Ecto neural progenitor cell (in vitro differentiated cells): ENCODE results near the gene CD300H.
"Not testable (repeated sequence)": the region's sequence is repeated elsewhere in the genome, so short reads cannot be mapped to it uniquely, and the experiment has no call there.

ENCODE experiments used
- DNase-seq: peaks from one replicate; pipeline ENCODE4 v3.0.0-alpha.2; 2018; ENCODE audit warnings: low spot score

CD300H gene

GRCh38 chr17:74584292-74585060 is 17.2 kb upstream of the CD300H start:
- no peak for DNase-seq

- DNase-seq: no peak
Measured at GRCh38 chr17:74582633-74583032, 15.3 kb upstream of the CD300H start.

GRCh38 chr17:74579900-74580299 is 12.6 kb upstream of the CD300H start:
- no peak for DNase-seq

- DNase-seq: no peak
Measured at GRCh38 chr17:74578979-74579378, 11.7 kb upstream of the CD300H start.

GRCh38 chr17:74574489-74575142 is 7.3 kb upstream of the CD300H start:
- no peak for DNase-seq

GRCh38 chr17:74573635-74574034 is 6.3 kb upstream of the CD300H start:
- DNase-seq: not testable (repeated sequence)

- no peak for DNase-seq
Measured at GRCh38 chr17:74573169-74573568, 5.9 kb upstream of the CD300H start.

GRCh38 chr17:74571621-74572270 is 4.4 kb upstream of the CD300H start:
- DNase-seq: no peak

GRCh38 chr17:74569020-74570003 is 2.0 kb upstream of the CD300H start:
- DNase-seq: no peak

- no peak for DNase-seq
Measured at GRCh38 chr17:74568106-74568873, 981 bp upstream of the CD300H start.

GRCh38 chr17:74566132-74566753 is 1.1 kb downstream of the CD300H start:
- DNase-seq: peak; percentile 77

GRCh38 chr17:74565126-74565525 is 2.2 kb downstream of the CD300H start:
- DNase-seq: no peak

GRCh38 chr17:74563358-74563757 is 4.0 kb downstream of the CD300H start:
- DNase-seq: no peak

- no peak for DNase-seq
Measured at GRCh38 chr17:74561586-74561985, 5.7 kb downstream of the CD300H start.

- no peak for DNase-seq
Measured at GRCh38 chr17:74558882-74559519, 8.3 kb downstream of the CD300H start.

- not testable (repeated sequence) for DNase-seq
Measured at GRCh38 chr17:74558402-74558801, 8.9 kb downstream of the CD300H start.

- no peak for DNase-seq
Measured at GRCh38 chr17:74555427-74555940, 11.8 kb downstream of the CD300H start.

- DNase-seq: no peak
Measured at GRCh38 chr17:74554909-74555308, 12.4 kb downstream of the CD300H start.

GRCh38 chr17:74552037-74552436 is 15.3 kb downstream of the CD300H start:
- DNase-seq: no peak

- DNase-seq: no peak
Measured at GRCh38 chr17:74550602-74551001, 16.7 kb downstream of the CD300H start.
